K562 (cell line): Measurements from ENCODE around the gene PREB. TPM values are rescaled to one million over a fixed set of nuclear protein-coding genes. Genes with fewer than 3 reads are reported as not detected.

Experiments used
- CBX3 ChIP-seq, 2 experiments: IDR thresholded peaks; 1 replicate in 1 of 2; 2 replicates in 1 of 2; pipeline ENCODE4 v1.6.1; 2012; ENCODE audit warnings: inconsistent platforms in 2 of 2, low read length in 2 of 2, borderline replicate concordance in 1 of 2, control low read depth in 1 of 2
- CGGBP1 ChIP-seq: fragments of 250-450 bp; sonication (Bioruptor Pico); IDR thresholded peaks from 2 replicates; pipeline ENCODE4 v1.9.0; 2021; ENCODE audit warnings: mild to moderate bottlenecking
- CTBP1 ChIP-seq: fragments of 450-650 bp; IDR thresholded peaks from 2 replicates; pipeline ENCODE4 v1.6.1; 2016; ENCODE audit warnings: borderline replicate concordance
- MITF ChIP-seq: IDR thresholded peaks from 2 replicates; pipeline ENCODE4 v1.6.1; 2014; ENCODE audit warnings: antibody characterized with exemption
- NFE2 ChIP-seq: IDR thresholded peaks from 2 replicates; pipeline ENCODE4 v1.6.1; 2014; ENCODE audit warnings: antibody characterized with exemption, low read depth
- PHF8 ChIP-seq: fragments of 200-600 bp; sonication (generic); IDR thresholded peaks from 2 replicates; pipeline ENCODE4 v1.6.1; 2012; ENCODE audit warnings: mixed run types, mild to moderate bottlenecking, inconsistent platforms, low read length, moderate library complexity, borderline replicate concordance
- RB1 ChIP-seq: fragments of 450-650 bp; IDR thresholded peaks from 2 replicates; pipeline ENCODE4 v1.6.1; 2017; ENCODE audit warnings: low read depth, mild to moderate bottlenecking
- RBBP5 ChIP-seq: fragments of 200-600 bp; sonication (generic); IDR thresholded peaks from 2 replicates; pipeline ENCODE4 v1.6.1; 2012; ENCODE audit warnings: borderline replicate concordance, mild to moderate bottlenecking, low read length, control low read depth, inconsistent platforms; ENCODE audit not compliant: insufficient read depth, poor library complexity, severe bottlenecking
- SMAD4 ChIP-seq: fragments of 250-450 bp; sonication (Bioruptor Pico); conservative IDR thresholded peaks from 2 replicates; pipeline ENCODE4 v1.8.0; 2021; ENCODE audit warnings: inconsistent platforms, mild to moderate bottlenecking, moderate library complexity
- ZNF143 ChIP-seq: sonication (generic); formaldehyde crosslinking; IDR thresholded peaks from 2 replicates; pipeline ENCODE4 v1.9.0; 2022; ENCODE audit warnings: mild to moderate bottlenecking, missing genetic modification reagents
- ZNF311 ChIP-seq: fragments of 250-450 bp; sonication (Bioruptor Pico); IDR thresholded peaks from 2 replicates; pipeline ENCODE4 v1.4.0; 2020; ENCODE audit warnings: mild to moderate bottlenecking, moderate library complexity
- ZNF592 ChIP-seq: fragments of 450-650 bp; IDR thresholded peaks from 2 replicates; pipeline ENCODE4 v1.6.1; 2017; ENCODE audit warnings: antibody characterized with exemption, mild to moderate bottlenecking
- polyA plus RNA-seq, 8 experiments: library from polyadenylated mRNA; depleted of rRNA in 4 of 8; stranded (reverse) in 5 of 8; unstranded in 3 of 8; fragments of >200 nt; fragmentation: Nextera tagmentation in 2 of 8; fragmentation: Illumina TruSeq in 1 of 8; extraction: Ambion mirVana in 2 of 8; extraction: Trizol in 1 of 8; gene quantifications; 2 replicates each; pipeline versions ENCODE4 v1.2.1 to v1.2.3, GENCODE V29; 2011 to 2014; ENCODE audit warnings: inconsistent platforms in 1 of 8, missing spikeins in 1 of 8
- total RNA-seq, 7 experiments: library from RNA; depleted of rRNA in 6 of 7; stranded (reverse); fragments of >200 nt in 6 of 7; fragmentation: Illumina TruSeq in 2 of 7; extraction: Trizol in 2 of 7; gene quantifications; 2 replicates each; pipeline versions ENCODE4 v1.2.1 to v1.2.3, GENCODE V29; 2011 to 2021; ENCODE audit warnings: low replicate concordance in 1 of 7
- TF ChIP-seq, protein P1 (sequence below), 2 experiments: fragments of 450-650 bp in 1 of 2; IDR thresholded peaks; 2 replicates each; pipeline ENCODE4 v1.6.1; 2011 to 2017; ENCODE audit warnings: low read depth in 2 of 2, antibody characterized with exemption in 1 of 2, borderline replicate concordance in 1 of 2, low read length in 1 of 2, mild to moderate bottlenecking in 1 of 2, mixed read lengths in 1 of 2; ENCODE audit not compliant: control insufficient read depth in 1 of 2
- TF ChIP-seq, protein P2 (sequence below): fragments of 250-450 bp; sonication (Bioruptor Pico); IDR thresholded peaks from 2 replicates; pipeline ENCODE4 v1.5.0; 2020; ENCODE audit warnings: mild to moderate bottlenecking

Gene PREB
- total and polyA plus RNA-seq, 9 of the 15 experiments (the other 6 are each of a cell fraction or from before 2014, with no cell fraction given), result 35.1 to 84.2 (median 67.2) TPM

GRCh38 chr2:27086090-27086723 lies 48.2 kb downstream of the PREB start (continued):
- TF ChIP-seq, protein P1, sequence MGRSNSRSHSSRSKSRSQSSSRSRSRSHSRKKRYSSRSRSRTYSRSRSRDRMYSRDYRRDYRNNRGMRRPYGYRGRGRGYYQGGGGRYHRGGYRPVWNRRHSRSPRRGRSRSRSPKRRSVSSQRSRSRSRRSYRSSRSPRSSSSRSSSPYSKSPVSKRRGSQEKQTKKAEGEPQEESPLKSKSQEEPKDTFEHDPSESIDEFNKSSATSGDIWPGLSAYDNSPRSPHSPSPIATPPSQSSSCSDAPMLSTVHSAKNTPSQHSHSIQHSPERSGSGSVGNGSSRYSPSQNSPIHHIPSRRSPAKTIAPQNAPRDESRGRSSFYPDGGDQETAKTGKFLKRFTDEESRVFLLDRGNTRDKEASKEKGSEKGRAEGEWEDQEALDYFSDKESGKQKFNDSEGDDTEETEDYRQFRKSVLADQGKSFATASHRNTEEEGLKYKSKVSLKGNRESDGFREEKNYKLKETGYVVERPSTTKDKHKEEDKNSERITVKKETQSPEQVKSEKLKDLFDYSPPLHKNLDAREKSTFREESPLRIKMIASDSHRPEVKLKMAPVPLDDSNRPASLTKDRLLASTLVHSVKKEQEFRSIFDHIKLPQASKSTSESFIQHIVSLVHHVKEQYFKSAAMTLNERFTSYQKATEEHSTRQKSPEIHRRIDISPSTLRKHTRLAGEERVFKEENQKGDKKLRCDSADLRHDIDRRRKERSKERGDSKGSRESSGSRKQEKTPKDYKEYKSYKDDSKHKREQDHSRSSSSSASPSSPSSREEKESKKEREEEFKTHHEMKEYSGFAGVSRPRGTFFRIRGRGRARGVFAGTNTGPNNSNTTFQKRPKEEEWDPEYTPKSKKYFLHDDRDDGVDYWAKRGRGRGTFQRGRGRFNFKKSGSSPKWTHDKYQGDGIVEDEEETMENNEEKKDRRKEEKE (IDR thresholded peaks at IDR 0.05; ENCODE audit: borderline replicate concordance in 1 of 2, control insufficient read depth in 1 of 2, low read depth in 2 of 2, low read length in 1 of 2), result peak in 1 of 2 experiments; percentile 63; a peak in 1 of 4 replicates
- TF ChIP-seq ZNF143 (CRISPR knock-in tag) (0 out of 2 replicates have a peak, but pooled peaks have one; percentile 43), CGGBP1 (CRISPR knock-in tag) (0 out of 2 replicates have a peak, but pooled peaks have one; percentile 2), PHF8 (peak; percentile 68; the same call in 1 of the 2 replicates), ZNF592 (peak; percentile 16; the same call in 1 of the 2 replicates), SMAD4 (CRISPR knock-in tag) (peak; percentile 89), NFE2 (no peak), CBX3 (IDR thresholded peaks at IDR 0.05; ENCODE audit: borderline replicate concordance in 1 of 2, low read length in 2 of 2) (peak in 1 of 2 experiments; percentile 79; a peak in 1 of 3 replicates), ZNF311 (CRISPR knock-in tag) (no peak), MITF (peak; percentile 86), CTBP1 (peak; percentile 63; the same call in 1 of the 2 replicates), RB1 (peak; percentile 100), RBBP5 (peak; percentile 22)
- TF ChIP-seq, protein P2, sequence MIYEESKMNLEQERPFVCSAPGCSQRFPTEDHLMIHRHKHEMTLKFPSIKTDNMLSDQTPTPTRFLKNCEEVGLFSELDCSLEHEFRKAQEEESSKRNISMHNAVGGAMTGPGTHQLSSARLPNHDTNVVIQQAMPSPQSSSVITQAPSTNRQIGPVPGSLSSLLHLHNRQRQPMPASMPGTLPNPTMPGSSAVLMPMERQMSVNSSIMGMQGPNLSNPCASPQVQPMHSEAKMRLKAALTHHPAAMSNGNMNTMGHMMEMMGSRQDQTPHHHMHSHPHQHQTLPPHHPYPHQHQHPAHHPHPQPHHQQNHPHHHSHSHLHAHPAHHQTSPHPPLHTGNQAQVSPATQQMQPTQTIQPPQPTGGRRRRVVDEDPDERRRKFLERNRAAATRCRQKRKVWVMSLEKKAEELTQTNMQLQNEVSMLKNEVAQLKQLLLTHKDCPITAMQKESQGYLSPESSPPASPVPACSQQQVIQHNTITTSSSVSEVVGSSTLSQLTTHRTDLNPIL (CRISPR knock-in tag), result no peak
